Measurements from ENCODE around the gene NEAT1. TPM values are rescaled to one million over a fixed set of nuclear protein-coding genes. Genes with fewer than 3 reads are reported as not detected.
A peak's percentile ranks its signal among the peaks of the same experiment; 100 is the strongest.

NEAT1 gene
- total and polyA plus RNA-seq, 9 of the 15 experiments (the other 6 are each of a cell fraction or from before 2014, with no cell fraction given) = 20.1 to 389 (median 62.8) TPM

- H3K9me3 ChIP-seq (replicated peaks; ENCODE audit: control insufficient read depth, insufficient read depth, low read depth, low read length) = no peaks in the 10 kb centered on the region
- H2AFZ ChIP-seq (ENCODE audit: low read depth, low read length) = no peak overlapping the region
- ATAC-seq (peak; percentile 16), DNase-seq (ENCODE audit: extremely low read depth in 1 of 4, low spot score in 3 of 4) (peak in 1 of 4 experiments; percentile 23), FAIRE-seq (no peak)
- WGBS (ENCODE audit: insufficient coverage, low coverage, missing lambda C conversion rate) = 69% methylated on average over 5 of the region's 5 CpGs
- in situ Hi-C loops (cut with MboI) = no loop called here
- H3K27ac ChIP-seq (ENCODE audit: extremely low read depth, low read depth, low read length) = no peak overlapping the region
- H3K27me3 ChIP-seq (ENCODE audit: control insufficient read depth in 2 of 2, insufficient read depth in 2 of 2, low read length in 2 of 2) = no peaks in the 10 kb centered on the region
- no peak overlapping the region for H3K4me2 ChIP-seq (ENCODE audit: insufficient read depth, low read length)
- BruUV-seq (replicated peaks) = no TSS peak
- ChIA-PET CTCF (ENCODE audit: low intra/inter-chr PET ratio) (no interaction called here), POLR2A (interaction anchor here (0.8 to 3.4 kb wide), 14 partner anchors 10 to 87 kb away, joined by 3 to 49 read pairs (median 6); partner anchors contain the start of genes MALAT1 and NEAT1)
- peaks cover 91% of the 10 kb centered on the region for H3K36me3 ChIP-seq (ENCODE audit: control insufficient read depth, insufficient read depth, low read length)
- peaks cover 6% of the 10 kb centered on the region for H3K9me1 ChIP-seq (ENCODE audit: control insufficient read depth, insufficient read depth, low read length)
- intact Hi-C loops (cut with micrococcal nuclease) = no loop called here
- peak overlapping the region in 1 of 2 experiments; percentile 69; a peak in 1 of 4 replicates for H3K9ac ChIP-seq (ENCODE audit: insufficient read depth in 1 of 2, low read depth in 2 of 2, low read length in 2 of 2)
- peaks cover 95% of the 10 kb centered on the region for H3K79me2 ChIP-seq (ENCODE audit: control insufficient read depth, insufficient read depth, low read length)
- peaks cover 8 to 9% of the 10 kb centered on the region in 2 experiments; a peak in 4 of 5 replicates for H3K4me1 ChIP-seq (replicated peaks in 1 of 2; ENCODE audit: control insufficient read depth in 2 of 2, insufficient read depth in 2 of 2, low read length in 2 of 2)
- H3K4me3 ChIP-seq = no peak overlapping the region
- no peaks in the 10 kb centered on the region for H4K20me1 ChIP-seq (replicated peaks; ENCODE audit: control insufficient read depth, insufficient read depth, low read length)
- no peak for TF ChIP-seq ZNF609 (CRISPR knock-in tag; IDR thresholded peaks at IDR 0.05; ENCODE audit: borderline replicate concordance)
- TF ChIP-seq PRDM10 (IDR thresholded peaks at IDR 0.05; ENCODE audit: partially characterized antibody) = peak; percentile 75
- TF ChIP-seq ZNF316 (IDR thresholded peaks at IDR 0.05) = 0 out of 2 replicates have a peak, but pooled peaks have one; percentile 10
- no peak for TF ChIP-seq KLF10 (CRISPR knock-in tag; IDR thresholded peaks at IDR 0.05)
- TF ChIP-seq RFX7 (CRISPR knock-in tag; IDR thresholded peaks at IDR 0.05) = no peak
- TF ChIP-seq EZH2 (IDR thresholded peaks at IDR 0.05; ENCODE audit: borderline replicate concordance, low read depth, low read length) = no peak
- TF ChIP-seq NFE2 (IDR thresholded peaks at IDR 0.05; ENCODE audit: low read depth) = no peak
- no peak for TF ChIP-seq TAF15 (IDR thresholded peaks at IDR 0.05; ENCODE audit: low read depth, low read length)
- no peak for TF ChIP-seq ZKSCAN1 (IDR thresholded peaks at IDR 0.05; ENCODE audit: low read depth, low read length)
- TF ChIP-seq ZNF175 (CRISPR knock-in tag; IDR thresholded peaks at IDR 0.05; ENCODE audit: low read depth) = no peak
- TF ChIP-seq ZBTB7A (IDR thresholded peaks at IDR 0.05; ENCODE audit: borderline replicate concordance, control insufficient read depth, low read depth, low read length) = no peak
- TF ChIP-seq NFXL1 (CRISPR knock-in tag; IDR thresholded peaks at IDR 0.05) = no peak
- TF ChIP-seq POLR2G (IDR thresholded peaks at IDR 0.05; ENCODE audit: low read depth, low read length) = peak; percentile 9; the same call in 1 of the 2 replicates
- 0 out of 2 replicates have a peak, but pooled peaks have one; percentile 12 for TF ChIP-seq MAFK (IDR thresholded peaks at IDR 0.05; ENCODE audit: low read length)
- TF ChIP-seq GTF2A2 (tag; IDR thresholded peaks at IDR 0.05) = no peak
Observed at GRCh38 chr11:65436412-65437032, 13.9 kb downstream of the NEAT1 start.

Data from K562 (cell line).